HFF-Myc (cell line): ENCODE data around the gene PCNX3.

Experiments
- DNase-seq: peaks from one replicate; pipeline ENCODE4 v3.0.0-alpha.2; 2011; ENCODE audit warnings: low read depth; ENCODE audit errors: extremely low read depth
- H3K4me3 ChIP-seq: replicated peaks from 2 replicates; pipeline ENCODE4 v1.5.1; 2011; ENCODE audit warnings: low read depth, mild to moderate bottlenecking, control low read depth, low read length
- TF ChIP-seq, protein P1 (sequence below): IDR thresholded peaks from 2 replicates; pipeline ENCODE4 v1.5.1; 2012; ENCODE audit warnings: mild to moderate bottlenecking, low read depth, low read length, control low read depth; ENCODE audit errors: missing control alignments

PCNX3 gene

GRCh38 chr11:65580031-65580692, 35.4 kb upstream of the PCNX3 start:
- TF ChIP-seq, protein P1, sequence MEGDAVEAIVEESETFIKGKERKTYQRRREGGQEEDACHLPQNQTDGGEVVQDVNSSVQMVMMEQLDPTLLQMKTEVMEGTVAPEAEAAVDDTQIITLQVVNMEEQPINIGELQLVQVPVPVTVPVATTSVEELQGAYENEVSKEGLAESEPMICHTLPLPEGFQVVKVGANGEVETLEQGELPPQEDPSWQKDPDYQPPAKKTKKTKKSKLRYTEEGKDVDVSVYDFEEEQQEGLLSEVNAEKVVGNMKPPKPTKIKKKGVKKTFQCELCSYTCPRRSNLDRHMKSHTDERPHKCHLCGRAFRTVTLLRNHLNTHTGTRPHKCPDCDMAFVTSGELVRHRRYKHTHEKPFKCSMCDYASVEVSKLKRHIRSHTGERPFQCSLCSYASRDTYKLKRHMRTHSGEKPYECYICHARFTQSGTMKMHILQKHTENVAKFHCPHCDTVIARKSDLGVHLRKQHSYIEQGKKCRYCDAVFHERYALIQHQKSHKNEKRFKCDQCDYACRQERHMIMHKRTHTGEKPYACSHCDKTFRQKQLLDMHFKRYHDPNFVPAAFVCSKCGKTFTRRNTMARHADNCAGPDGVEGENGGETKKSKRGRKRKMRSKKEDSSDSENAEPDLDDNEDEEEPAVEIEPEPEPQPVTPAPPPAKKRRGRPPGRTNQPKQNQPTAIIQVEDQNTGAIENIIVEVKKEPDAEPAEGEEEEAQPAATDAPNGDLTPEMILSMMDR, result no peak
- H3K4me3 ChIP-seq, result no peak overlapping the region
- DNase-seq, result no peak

DNA sequence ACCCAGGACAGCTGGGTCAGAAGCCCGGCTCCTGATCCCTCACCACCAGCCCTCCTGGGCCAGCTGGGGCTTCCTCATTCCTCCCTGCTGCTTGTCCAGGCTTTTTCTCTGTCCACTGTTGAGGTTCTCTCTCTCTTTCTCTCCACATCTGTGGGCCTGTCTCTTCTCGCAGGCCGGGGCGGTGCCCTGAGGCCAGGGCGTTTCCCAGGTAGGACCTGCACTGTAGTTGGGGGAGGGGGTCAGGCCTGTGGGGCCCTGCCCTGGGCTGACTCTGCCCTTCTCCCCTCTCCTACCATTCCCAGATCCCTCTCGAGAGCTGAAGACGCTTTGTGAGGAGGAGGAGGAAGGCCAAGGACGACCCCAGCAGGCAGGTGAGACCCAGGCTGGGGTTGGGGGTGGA, 34.8 kb upstream of the PCNX3 start:
- no peak overlapping the region for H3K4me3 ChIP-seq
- TF ChIP-seq, protein P1, result no peak
- DNase-seq, result no peak

GRCh38 chr11:65581928-65582327, 33.6 kb upstream of the PCNX3 start:
- H3K4me3 ChIP-seq, result no peak overlapping the region
- no peak for DNase-seq
- TF ChIP-seq, protein P1, result no peak

- no peak for DNase-seq
- H3K4me3 ChIP-seq, result no peak overlapping the region
- TF ChIP-seq, protein P1, result no peak
Observed at GRCh38 chr11:65583589-65583988, 32.0 kb upstream of the PCNX3 start.

GRCh38 chr11:65584106-65584505, 31.5 kb upstream of the PCNX3 start:
- TF ChIP-seq, protein P1, result no peak
- no peak for DNase-seq
- H3K4me3 ChIP-seq, result no peak overlapping the region

- no peak overlapping the region for H3K4me3 ChIP-seq
- no peak for DNase-seq
- TF ChIP-seq, protein P1, result no peak
Observed at GRCh38 chr11:65584723-65585171, 30.8 kb upstream of the PCNX3 start.
